ENCODE results near the gene PPP1R26.
"Not testable (repeated sequence)": the region's sequence is repeated elsewhere in the genome, so short reads cannot be mapped to it uniquely, and the experiment has no call there.

PPP1R26 gene

DNA sequence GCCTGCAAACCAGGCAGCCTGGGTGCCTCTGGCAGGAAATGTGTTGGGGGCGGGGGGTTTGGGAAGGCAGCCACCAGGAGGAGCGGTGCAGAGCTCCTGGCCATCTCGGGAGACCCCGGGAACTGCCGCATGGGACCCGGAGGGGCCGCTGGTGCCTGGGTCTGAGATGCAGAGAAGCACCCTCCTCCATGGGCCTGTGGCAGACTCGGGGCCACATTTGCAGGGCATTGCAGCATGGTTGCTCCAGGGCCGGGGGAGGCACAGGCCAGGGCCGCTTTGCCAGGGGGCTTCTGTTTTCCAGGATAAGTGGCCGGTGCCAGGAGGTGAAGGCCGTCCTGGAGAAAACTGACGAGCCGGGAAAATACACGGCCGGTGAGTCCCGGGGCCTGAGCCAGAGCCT, 43.3 kb downstream of the PPP1R26 start:
- DNase-seq (ENCODE audit: low spot score): peak; percentile 39

DNA sequence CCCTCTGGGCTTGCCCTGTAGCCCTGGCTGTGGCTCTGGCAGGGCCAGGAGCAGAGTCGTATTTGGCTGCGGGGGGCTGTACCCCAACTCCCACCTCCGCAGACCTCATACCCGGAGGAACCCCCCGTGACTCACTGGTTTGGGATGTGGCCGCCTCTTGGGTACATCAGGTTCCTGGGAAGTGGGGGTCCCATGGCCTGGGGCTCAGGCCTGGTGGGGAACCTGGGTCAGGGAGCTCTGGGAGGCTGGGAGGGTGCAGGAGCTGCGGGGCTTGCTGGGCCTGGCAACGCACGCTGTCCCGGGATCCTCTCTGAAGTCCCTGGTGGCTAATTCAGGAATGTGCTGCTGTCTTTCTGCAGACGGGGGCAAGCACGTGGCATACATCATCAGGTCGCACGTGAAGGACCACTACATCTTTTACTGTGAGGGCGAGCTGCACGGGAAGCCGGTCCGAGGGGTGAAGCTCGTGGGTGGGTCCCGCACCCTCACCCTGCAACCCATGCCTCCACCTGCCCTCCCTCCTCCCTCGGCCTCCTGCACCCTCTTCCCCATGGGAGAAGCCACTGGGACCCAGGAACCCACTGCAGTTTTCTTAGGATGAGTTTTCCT, 44.0 kb downstream of the PPP1R26 start:
- DNase-seq (ENCODE audit: low spot score): peak; percentile 49

DNA sequence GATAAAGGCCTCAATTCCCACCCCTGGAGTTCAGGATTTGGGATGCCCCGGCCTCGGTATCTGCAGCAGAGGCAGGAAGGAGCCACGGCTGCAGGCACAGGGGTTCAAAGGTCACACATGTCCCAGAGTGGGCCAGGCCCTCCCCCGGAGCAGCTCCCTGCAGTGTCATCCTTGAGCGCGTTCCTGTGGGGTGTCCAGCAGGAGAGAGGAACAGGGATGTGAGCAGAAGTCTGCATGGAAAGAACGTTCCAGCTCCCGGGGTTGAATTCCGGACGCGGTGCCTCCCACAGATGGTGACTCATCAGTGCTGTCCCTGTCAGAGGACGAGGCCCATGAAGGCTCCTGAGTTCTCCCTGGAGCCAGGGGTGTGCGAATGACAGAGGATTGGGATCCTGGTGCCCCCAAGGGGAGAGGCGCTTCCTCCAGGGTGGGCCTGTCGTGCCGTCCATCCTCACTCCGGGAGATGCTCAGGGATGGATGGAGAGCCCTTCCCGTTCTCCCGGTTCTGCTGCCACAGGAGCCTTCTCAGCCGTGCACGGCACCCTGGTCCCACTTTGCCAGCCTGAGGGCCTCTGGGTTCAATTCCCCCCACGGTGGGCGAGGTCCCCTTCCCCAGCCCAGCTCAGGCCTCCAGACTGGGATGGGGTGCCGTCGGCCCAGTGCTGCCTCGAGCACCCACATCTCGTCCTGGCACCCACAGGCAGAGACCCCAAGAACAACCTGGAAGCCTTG, 44.7 kb downstream of the PPP1R26 start:
- DNase-seq (ENCODE audit: low spot score): peak; percentile 43

DNA sequence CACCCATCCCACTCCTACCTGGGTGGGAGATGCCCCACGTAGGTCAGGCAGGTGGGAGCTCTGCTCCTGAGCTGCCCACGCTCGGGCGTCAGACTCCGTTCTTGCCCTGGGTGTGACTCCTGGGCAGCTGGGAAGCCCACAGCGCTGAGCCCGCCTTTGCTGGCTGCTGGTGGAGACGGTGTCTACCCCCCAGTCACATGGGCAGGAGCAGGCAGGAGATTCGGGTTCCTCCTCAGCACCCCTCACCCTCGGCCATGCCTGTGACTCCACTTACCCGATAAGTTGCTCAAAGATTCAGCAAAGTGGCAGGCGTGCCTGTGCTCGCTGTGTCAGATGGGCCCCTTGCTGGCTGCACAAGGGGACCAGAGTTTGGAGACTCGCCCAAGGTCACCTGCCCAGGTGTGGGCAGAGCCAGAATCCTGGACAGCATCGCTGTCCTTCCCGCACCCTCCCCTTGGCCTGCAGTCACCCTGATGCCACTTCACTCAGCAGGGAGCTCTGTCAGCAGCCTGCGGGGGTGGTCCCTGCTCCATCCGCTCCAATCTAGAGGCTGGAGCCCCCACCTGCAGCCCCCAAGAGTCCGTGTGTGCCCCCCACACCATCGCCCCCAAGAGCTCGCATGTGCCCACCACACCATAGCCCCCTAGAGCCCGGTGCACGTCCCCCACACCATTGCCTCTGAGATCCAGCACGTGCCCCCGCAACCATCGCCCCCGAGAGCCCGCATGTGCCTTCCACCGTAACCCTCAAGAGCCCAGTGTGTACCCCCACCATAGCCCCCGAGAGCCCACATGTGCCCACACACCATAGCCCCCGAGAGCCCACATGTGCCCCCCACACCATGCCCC, 45.9 kb downstream of the PPP1R26 start:
- no peak for DNase-seq (ENCODE audit: low spot score)

DNA sequence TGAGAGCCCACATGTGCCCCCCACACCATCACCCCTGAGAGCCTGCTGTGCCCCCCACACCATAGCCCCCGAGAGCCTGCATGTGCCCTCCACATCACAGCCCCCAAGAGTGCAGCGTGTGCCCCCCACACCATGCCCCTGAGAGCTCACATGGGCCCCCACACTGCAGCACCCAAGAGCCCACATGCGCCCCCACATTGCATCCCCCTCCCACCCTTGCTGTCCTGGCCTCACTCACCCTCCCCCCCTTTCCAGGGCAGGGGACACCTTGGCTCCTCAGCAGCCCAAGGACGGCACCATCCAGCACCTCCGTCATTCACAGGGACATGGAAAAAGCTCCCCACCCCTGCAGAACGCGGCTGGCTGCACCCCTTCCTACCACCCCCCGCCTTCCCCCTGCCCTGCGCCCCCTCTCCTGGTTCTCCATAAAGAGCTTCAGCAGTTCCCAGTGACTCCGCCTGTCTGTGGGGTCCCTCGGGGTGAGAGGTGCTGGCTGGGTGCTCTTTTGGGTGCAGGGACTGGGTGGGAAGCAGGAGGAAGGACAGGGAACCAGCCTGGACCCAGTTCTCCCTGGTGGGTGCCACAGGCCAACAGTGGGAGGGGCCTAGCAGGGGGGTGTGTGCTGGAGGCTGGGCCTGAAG, 46.6 kb downstream of the PPP1R26 start:
- DNase-seq (ENCODE audit: low spot score): peak; percentile 43

DNA sequence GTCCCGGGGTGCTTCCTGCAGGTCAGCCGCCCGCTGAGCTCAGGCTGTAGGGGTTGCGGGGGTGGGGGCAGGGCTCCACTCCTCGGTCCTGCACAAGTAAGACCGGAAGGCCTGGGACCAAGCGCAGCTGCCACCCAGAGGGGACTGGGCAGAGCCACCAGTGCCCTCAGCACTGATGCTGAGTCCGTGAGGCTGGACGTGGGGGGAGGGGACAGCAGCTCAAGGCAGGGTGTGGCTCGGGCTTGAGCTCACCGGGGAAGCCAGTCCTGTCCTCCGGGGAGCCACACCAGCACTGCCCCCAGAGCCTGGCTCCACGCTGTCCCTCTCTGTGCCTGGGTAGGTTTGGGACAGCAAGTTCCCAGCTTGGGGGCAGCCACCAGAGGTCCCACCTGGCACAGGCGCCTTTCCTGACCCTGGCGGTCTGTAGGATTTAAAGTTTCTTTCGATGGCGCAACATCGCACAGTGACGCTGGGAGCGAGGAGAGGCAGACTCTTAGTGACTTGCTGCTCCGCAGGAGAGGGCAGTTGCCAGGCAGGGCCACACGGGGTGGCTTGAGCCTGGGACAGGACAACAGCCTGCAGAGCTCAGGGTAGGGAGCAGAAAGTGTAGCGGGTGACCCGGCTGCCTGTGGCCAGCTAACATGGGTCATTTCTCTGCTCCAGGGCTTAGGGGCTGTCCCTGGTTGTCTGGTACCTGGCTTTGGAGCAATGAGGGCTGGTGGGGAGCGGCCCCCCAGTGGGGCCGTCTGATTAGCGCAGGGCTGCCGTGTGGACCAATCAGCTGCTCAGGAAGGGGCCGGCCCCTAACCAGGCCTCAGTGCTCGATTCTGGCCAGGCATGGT, 47.4 kb downstream of the PPP1R26 start:
- DNase-seq (ENCODE audit: low spot score): peak; percentile 49

DNA sequence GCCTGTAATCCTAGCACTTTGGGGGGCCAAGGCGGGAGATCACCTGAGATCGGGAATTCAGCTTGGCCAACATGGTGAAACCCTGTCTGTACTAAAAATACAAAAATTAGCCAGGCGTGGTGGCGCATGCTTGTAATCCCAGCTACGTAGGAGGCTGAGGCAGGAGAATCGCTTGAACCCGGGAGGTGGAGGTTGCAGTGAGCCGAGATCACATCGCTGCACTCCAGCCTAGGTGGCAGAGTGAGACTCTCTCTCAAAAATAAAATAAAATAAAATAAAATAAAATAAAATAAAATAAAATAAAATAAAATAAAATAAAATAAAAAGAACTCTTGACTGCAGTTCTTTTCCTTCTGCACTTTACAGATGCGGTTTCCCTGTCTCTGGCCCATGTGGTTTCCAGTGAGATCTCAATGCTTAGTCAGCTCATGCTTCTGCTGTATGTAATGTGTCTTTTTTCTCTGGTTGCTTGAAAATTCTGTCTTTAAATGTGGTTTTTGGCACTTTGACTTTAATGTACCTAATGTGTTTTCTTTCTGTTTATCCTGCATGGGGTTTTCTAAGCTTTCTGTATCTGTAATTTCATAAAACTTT, 49.4 kb downstream of the PPP1R26 start:
- not testable (repeated sequence) for DNase-seq (ENCODE audit: low spot score)

DNA sequence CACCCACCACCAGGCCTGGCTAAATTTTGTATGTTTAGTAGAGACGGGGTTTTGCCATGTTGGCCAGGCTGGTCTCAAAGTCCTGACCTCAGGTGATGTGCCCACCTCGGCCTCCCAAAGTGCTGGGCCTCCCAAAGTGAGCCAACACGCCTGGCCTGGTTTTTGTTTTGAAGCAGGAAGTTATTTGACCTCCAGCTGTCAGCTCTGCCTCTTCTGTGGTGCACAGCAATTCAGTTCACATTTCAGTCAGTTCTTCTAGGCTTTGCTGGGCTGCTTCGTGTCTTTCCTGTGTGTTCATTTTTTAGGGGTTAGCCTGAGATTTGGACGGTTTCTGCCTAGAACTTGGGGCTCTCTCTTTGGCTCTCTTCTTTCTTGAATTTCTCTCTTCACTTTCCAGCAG, 50.6 kb downstream of the PPP1R26 start:
- DNase-seq (ENCODE audit: low spot score): no peak

DNA sequence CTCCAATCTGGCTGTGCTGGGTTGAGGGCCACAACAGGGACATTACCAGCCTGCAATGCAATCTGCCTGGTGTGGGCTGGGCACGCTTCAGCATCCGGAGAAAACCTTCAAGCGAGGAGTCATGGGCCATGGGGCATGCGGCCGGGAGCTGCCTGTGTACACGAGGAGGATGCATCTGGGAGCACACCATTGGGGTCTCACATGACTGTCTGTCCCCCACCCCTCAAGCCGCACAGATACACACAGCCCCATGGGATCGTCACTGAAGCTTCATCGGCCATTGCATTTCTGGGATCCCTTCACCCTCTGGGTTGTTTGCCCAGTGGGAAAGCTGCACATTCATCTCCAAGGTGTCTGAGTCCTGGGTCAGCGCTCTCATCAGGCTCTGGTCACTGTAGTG, 51.5 kb downstream of the PPP1R26 start:
- DNase-seq (ENCODE audit: low spot score): no peak

DNA sequence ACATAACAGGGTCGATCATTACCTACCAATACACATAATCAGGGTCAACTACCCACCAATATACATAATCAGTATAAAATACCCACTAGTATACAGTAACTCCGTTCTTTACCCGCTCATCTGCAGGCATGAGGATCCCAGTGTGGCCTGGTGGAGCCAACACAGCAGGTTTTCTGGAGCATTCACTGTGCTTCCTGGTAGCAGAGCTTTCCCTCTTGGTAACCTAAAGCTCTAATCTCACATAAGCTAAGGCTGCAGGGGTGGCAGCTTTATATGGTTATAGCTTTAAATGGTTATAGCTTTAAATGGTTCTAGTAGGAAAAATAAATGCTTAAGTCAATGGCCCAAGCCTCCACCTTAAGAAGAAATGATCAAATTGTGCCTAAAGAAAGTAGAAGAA, 53.5 kb downstream of the PPP1R26 start:
- no peak for DNase-seq (ENCODE audit: low spot score)

DNA sequence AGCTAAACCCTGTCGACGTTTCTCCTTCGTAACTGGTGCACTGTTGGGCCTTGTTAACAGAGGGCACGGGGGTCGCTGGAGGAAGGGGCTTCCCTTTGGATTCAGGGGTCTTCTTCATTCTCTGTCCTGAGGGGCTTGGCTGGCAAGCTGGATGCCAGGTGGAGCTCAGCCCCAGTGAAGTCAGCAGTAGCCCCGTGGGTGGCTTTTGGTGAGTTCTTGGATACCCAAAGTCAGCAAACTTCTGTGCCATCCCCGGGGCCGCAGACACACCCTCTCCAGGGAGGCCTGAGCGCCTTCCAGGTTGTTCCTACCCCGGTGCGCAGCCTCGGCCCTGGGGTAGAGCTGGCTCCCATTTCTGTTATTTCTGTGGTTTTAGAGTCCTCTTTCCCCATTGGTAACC, 54.1 kb downstream of the PPP1R26 start:
- DNase-seq (ENCODE audit: low spot score): no peak

DNA sequence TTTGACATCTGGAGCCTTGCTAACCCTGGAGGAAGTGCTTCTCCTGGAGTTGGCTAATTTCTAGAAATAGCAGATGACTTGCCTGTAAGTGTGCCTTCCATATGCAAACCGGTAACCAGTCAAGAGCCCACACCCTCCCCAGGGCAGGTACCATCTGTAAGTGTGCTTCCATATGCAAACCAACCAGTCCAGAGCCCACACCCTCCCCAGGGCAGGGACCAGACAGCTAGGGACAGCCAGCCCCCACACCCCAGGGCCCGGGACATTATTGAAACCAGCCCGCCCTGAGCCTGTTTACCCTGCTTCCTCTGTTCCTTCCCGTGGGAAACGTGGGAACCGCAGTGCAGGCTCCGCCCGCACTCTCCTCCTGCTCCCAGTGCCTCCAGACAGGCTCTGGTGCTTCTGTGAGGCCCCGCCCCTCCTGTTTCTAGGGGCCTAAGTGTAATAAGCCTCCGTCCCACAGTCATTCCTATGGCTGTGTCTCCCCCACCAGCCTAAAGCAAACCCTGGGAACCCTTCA, 54.7 kb downstream of the PPP1R26 start:
- peak; percentile 44 for DNase-seq (ENCODE audit: low spot score)

DNA sequence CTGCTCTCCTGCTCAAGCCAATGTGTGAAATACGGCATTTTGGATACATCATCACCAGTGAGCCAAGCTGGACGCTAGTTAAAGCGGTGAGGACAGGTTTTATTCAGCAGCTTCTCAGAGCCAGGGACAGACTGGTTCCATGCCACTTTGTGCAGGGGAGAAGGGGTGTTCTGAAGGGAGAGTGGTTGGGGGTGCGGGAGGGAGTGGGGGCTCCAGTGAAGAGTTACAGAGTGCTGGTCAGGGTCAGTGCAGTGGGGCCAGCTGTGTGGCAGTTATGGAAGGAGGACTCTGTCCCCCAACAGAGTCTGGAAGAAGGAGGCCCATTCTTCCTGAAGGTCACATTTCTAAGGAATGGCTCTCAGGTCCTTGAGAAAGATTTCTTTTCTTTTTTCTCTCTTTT, 55.2 kb downstream of the PPP1R26 start:
- not testable (repeated sequence) for DNase-seq (ENCODE audit: low spot score)

DNA sequence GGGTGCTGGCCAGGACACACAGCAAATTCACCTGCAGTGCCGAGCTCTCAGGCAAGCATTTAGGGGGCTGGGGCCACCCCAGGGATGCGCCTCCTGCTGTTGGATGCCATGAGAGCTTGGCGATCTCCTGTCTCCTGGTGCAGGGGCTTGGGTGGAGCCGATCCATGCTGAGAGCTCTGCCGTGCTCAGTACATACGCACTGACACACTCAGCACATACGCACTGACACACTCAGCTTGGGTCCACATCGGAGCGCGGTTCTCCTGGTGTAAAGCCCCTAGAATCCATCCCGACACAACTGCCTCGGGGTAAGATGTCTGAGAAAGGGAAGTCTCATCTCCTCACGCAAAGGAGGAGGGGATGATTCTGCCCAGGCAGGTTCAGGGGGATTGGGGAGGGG, 56.0 kb downstream of the PPP1R26 start:
- peak; percentile 29 for DNase-seq (ENCODE audit: low spot score)

DNA sequence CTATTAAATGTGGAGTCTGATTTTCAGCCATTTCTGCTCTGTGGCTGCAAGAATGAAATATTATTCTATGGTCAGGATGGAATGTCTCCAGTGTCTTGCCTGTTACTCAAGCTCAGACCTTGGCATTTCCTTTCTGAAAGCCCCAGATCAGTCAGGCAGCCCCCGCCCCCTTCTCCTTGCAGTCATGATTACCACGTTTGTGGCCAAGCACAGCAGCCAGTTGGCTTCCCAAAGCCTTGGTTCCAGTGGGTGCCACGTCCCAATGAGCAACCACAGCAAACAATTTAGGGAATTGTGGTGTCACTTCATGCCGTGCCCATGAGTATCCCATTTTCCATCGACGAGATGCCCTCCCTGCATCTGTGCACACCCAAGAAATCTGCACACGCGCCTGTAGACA, 56.6 kb downstream of the PPP1R26 start:
- peak; percentile 27 for DNase-seq (ENCODE audit: low spot score)
